HUES6 (cell line): ENCODE data around the gene DYNC1I2.

Source experiments
- H3K27ac ChIP-seq: 2 replicates; pipeline ENCODE4 v1.7.0; 2013; ENCODE audit warnings: low read depth, mild to moderate bottlenecking, low read length, inconsistent platforms
- H3K27me3 ChIP-seq: 2 replicates; pipeline ENCODE4 v1.6.1; 2013; ENCODE audit warnings: low read length; ENCODE audit not compliant: control insufficient read depth, insufficient read depth
- H3K36me3 ChIP-seq: 2 replicates; pipeline ENCODE4 v1.6.1; 2013; ENCODE audit warnings: low read length; ENCODE audit not compliant: control insufficient read depth, insufficient read depth
- H3K4me1 ChIP-seq: 2 replicates; pipeline ENCODE4 v1.6.1; 2013; ENCODE audit warnings: low read length; ENCODE audit not compliant: control insufficient read depth, insufficient read depth
- H3K4me3 ChIP-seq: 2 replicates; pipeline ENCODE4 v1.5.1; 2013; ENCODE audit warnings: low read depth, low read length
- H3K9ac ChIP-seq: one replicate; pipeline ENCODE4 v1.6.1; 2013; ENCODE audit warnings: mild to moderate bottlenecking, low read length
- H3K9me3 ChIP-seq: 2 replicates; pipeline ENCODE4 v1.6.1; 2013; ENCODE audit warnings: low read depth, low read length; ENCODE audit not compliant: control insufficient read depth, insufficient read depth

The DYNC1I2 gene

DNA sequence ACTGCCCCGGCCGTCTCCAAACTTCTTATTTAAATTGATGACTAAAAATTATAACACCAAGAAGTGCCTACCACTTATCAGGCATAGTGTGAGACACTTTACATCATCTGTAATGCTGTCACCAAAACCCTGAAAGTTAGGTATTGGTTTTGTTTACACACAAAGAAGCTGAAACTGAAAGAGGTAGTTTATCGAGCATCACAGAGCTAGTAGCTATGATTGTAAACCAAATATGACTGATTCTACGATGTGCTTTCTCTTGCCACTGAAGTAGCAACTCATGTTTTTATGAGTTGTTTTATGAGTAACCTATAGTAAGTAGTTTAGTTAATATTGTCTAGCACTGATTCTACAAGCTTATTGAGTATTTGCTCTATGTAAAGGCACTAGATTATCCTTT, 31.5 kb downstream of the DYNC1I2 start:
- Histone ChIP-seq H3K4me3 (no peak overlapping the region), H3K9me3 (no peaks in the 10 kb centered on the region), H3K4me1 (no peaks in the 10 kb centered on the region), H3K9ac (no peak overlapping the region), H3K27ac (no peak overlapping the region), H3K36me3 (peaks cover 34% of the 10 kb centered on the region), H3K27me3 (no peaks in the 10 kb centered on the region)

DNA sequence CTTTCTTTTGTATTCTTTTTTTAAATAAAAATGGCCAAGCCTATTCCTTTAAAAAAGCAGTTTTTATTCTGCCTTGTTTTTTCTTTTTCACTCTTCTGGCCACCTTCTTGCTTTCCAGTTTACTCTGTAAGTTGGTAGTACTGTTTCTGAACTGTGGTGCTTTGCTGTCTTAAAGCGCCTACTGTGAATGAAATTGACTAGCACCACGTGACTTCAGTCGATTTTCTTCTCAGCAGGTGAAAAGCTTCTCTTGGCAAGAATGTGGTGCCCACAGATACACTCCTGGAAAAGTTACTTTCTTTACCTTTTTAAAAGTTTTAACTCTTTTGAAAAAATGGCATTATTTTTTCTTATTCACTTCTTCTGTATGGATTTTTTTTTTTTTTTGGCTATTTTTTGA, 32.4 kb downstream of the DYNC1I2 start:
- H3K4me1 ChIP-seq = peaks cover 3% of the 10 kb centered on the region; the same call in 1 of the 2 replicates
- no peak overlapping the region for H3K9ac ChIP-seq
- H3K4me3 ChIP-seq = no peak overlapping the region
- H3K27ac ChIP-seq = no peak overlapping the region
- no peaks in the 10 kb centered on the region for H3K27me3 ChIP-seq
- peaks cover 37% of the 10 kb centered on the region for H3K36me3 ChIP-seq
- H3K9me3 ChIP-seq = no peaks in the 10 kb centered on the region

DNA sequence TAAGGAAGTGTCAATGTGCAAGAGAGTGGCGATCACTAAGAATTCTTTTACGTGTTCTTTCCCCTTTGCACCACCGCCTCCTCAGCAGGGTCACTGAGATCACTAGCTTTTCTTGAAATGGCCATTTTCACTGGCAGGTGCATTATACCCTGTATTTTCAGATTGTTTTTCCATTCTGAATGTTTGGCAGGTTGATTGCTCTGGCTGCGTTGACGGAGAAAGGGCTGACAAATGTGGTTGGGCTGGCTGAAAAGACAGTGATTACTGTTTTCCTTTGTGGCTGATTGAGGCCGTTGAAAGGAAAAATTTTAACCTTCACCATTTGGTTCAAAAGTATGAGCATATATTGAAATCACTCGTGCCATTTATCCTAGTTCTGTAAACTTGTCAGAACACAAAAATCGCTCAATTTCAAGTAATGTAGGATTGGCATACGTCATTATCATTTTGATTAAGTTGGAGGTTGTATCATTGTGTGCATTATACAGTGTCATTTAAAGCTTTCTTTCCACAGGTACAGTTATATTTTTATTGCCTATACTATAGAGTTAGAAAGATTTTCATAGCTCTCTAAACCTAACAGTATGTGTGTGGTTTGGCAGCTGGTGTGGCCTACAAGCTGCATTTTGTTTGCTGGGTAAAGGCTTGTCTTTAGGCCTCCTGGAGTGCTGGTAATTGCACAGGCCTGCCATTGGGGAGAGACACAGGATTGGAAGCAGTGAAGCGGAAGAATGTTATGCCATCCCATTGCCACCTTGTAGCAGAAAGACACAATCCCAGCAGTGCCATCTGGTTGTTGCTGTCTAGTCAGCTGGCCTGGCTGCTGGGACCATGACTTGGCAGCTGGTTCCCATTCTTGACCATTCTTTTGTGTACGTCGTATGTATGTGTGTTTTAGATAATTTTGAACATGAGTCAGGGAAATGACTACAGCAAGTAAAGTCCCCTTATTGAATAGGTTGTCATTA, 36.7 kb downstream of the DYNC1I2 start:
- Histone ChIP-seq H3K4me1 (peaks cover 3% of the 10 kb centered on the region; the same call in 1 of the 2 replicates), H3K4me3 (no peak overlapping the region), H3K27me3 (no peaks in the 10 kb centered on the region), H3K9ac (no peak overlapping the region), H3K36me3 (peaks cover 31% of the 10 kb centered on the region), H3K9me3 (no peaks in the 10 kb centered on the region), H3K27ac (no peak overlapping the region)

DNA sequence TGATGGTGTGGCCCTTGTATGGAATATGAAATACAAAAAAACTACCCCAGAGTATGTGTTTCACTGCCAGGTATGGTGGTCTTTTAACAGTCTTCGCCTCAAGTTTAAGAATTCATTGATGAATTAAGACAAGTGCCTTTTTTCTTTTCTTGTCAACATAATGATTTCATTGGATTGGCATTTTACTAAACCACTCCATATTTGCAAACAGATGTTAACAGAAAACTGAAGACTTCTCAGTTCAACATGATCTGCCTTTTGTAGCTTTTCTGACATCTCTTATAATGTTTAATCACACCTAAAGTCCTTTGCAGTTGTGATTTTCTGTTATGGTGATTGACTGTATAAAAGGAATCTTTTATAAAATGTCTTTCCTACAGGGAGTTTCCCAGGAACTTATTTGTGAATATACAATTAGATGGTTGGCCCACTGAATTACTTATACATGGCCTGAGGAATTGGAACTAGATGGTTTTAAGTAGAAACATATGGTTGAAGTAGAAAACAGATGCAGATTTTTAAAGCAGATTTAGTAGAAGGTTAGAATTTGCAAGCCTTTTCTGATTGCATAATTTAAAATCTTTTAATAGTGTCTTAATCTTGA, 39.7 kb downstream of the DYNC1I2 start:
- no peaks in the 10 kb centered on the region for H3K27me3 ChIP-seq
- no peak overlapping the region for H3K4me3 ChIP-seq
- H3K27ac ChIP-seq = no peak overlapping the region
- peaks cover 3% of the 10 kb centered on the region; the same call in 1 of the 2 replicates for H3K4me1 ChIP-seq
- H3K9me3 ChIP-seq = no peaks in the 10 kb centered on the region
- H3K9ac ChIP-seq = no peak overlapping the region
- H3K36me3 ChIP-seq = peaks cover 56% of the 10 kb centered on the region

DNA sequence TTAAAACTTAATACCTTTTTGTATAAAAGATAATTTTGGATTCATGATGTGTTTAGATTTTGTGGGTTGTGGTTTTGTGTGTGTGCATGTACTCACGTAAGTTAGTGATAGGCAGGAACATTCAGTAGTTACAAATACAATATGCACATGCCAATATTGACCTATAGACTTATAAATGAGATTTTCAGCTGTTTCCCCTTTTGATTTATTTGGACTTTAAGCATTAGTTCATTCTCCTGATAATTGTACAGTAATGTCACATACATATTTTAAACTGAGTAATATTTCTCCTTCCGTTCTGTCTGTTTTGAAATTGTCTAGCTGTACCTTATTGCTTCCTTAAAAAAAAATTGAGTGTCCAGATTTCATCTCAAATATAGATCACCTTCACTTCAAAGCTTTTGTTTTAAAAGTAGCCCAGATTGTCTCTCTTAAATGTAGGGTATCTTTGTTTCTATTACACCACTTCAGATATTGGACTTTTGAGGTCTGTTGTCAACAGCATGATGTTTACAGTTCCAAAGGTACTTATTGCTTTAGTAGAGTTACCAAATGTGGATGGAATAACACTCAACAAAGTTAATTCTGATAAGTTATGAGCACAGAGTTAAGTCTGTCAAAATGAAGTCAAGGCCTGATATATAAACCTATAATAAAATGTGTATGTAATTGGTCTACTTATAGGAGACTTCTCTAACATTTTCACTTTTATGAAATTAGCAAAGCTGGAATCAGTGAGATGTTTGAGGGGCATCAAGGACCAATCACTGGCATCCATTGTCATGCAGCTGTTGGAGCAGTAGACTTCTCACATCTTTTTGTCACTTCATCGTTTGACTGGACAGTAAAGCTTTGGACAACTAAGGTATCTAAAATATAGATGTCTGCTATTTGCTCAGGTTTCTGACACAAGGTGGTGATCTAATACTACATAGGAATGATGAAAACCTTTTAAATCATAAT, 42.0 kb downstream of the DYNC1I2 start:
- Histone ChIP-seq H3K9ac (no peak overlapping the region), H3K9me3 (no peaks in the 10 kb centered on the region), H3K27me3 (no peaks in the 10 kb centered on the region), H3K27ac (no peak overlapping the region), H3K4me1 (no peaks in the 10 kb centered on the region), H3K36me3 (peaks cover 70% of the 10 kb centered on the region), H3K4me3 (no peak overlapping the region)

DNA sequence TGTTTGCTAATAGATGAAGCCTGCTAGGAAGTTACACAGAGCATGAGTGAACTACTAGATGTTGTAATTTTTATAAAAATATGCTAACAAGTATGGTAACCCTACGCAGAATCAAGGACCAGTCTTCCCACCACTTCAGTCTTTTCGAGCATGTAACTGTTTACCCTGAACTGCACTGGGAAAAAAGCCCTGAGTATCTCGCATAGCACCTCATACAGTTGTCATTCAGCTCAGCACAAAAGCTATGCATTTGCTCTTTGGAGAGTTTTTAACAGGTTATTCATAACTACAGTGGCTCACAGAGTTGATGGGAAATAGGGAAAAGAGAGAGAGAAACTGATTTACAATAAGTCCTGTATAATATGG, 42.7 kb downstream of the DYNC1I2 start:
- Histone ChIP-seq H3K9me3 (no peaks in the 10 kb centered on the region), H3K27me3 (no peaks in the 10 kb centered on the region), H3K4me1 (no peaks in the 10 kb centered on the region), H3K36me3 (peaks cover 73% of the 10 kb centered on the region), H3K9ac (no peak overlapping the region), H3K27ac (no peak overlapping the region), H3K4me3 (no peak overlapping the region)

DNA sequence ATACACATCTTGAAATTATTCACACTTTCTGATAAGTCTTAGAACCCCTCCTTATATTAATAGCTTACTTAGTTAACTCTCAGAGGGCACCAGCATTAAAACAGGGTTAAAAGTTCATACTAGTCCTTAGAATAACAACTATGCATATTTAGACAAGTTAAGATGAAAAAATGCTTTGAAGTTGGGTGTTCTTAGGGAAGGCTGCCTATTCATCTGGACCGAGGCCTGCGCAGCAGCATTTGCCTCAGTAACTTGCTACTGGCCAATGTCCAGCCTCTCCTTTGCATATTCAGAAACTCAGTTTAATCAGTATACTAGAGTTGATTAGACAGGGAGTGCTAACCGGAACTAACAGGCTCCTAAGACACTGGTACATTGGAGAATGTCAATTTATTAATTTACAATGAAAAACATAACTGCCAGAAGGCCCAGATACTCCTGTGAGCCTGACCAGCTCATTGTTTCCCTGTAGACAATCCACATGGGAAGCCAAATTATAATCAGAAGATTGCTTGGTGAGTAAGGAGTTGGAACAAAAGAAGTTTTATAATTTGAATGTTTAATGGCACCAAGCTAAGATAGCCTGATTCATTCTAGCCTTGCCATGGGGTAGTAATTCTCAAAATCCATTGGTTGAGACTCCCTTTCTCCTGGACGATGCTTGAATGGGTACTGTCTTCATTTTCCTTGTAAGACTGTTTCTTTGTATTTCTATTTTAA, 48.9 kb downstream of the DYNC1I2 start:
- H3K27me3 ChIP-seq = no peaks in the 10 kb centered on the region
- no peaks in the 10 kb centered on the region for H3K9me3 ChIP-seq
- H3K4me3 ChIP-seq = no peak overlapping the region
- H3K4me1 ChIP-seq = no peaks in the 10 kb centered on the region
- H3K9ac ChIP-seq = no peak overlapping the region
- H3K36me3 ChIP-seq = peaks cover 70% of the 10 kb centered on the region
- no peak overlapping the region for H3K27ac ChIP-seq

DNA sequence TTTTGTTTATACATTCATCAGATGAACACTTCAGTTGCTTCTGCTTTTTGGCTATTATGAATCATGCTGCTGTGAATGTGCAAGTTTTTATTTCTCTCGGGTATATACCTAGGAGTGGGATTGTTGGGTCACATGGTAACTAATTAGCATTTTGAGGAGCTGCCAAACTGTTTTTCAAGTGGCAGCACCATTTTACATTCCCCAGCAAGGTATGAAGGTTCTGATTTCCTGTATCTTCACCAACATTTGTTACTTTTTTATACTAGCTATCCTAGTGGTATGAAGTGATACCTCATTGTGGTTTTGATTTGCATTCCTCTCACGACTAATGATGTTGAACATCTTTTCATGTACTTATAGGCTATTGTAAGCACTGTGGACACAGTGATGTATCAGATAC, 53.9 kb downstream of the DYNC1I2 start:
- no peaks in the 10 kb centered on the region for H3K27me3 ChIP-seq
- peaks cover 70% of the 10 kb centered on the region for H3K36me3 ChIP-seq
- H3K4me1 ChIP-seq = no peaks in the 10 kb centered on the region
- no peak overlapping the region for H3K27ac ChIP-seq
- no peak overlapping the region for H3K9ac ChIP-seq
- H3K9me3 ChIP-seq = no peaks in the 10 kb centered on the region
- H3K4me3 ChIP-seq = no peak overlapping the region

DNA sequence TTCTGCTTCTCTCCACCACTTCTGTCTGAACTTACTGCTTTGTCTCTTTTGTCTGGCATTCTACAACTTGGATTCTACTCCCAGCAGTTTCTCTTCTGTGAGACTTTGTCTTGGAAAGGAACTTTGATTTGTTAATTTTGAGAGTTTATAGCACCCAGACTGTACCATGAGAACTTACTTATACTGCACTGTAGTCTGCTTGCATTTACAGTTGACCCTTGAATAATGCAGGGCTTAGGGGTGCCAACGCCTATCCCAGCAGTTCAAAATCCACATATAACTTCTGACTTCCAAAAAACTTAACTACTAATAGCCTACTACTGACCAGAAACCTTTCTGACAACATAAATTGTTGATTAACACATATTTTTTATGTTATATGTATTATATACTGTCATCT, 55.5 kb downstream of the DYNC1I2 start:
- Histone ChIP-seq H3K9ac (no peak overlapping the region), H3K9me3 (no peaks in the 10 kb centered on the region), H3K36me3 (peaks cover 69% of the 10 kb centered on the region), H3K27ac (no peak overlapping the region), H3K27me3 (no peaks in the 10 kb centered on the region), H3K4me1 (no peaks in the 10 kb centered on the region), H3K4me3 (no peak overlapping the region)

DNA sequence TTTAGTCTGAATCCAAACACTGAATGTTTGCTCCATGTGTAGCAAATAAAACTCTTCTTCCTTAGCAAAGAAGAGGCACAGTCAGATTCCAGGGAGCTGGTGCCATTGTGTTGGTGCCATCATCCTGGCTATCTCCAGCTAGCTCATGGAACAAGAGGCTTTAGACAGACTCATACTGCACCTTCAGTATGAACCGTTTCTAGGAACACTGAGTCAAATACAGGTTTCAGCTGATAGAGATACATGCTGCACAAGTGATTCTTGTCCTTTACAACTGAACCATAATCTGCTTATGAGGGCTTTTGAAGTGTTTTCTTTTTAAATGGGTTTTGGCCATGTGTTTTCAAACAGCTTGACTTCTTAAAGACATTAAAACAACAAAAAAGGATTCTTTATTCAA, 57.9 kb downstream of the DYNC1I2 start:
- no peak overlapping the region for H3K4me3 ChIP-seq
- no peak overlapping the region for H3K27ac ChIP-seq
- no peaks in the 10 kb centered on the region for H3K9me3 ChIP-seq
- no peaks in the 10 kb centered on the region for H3K4me1 ChIP-seq
- H3K27me3 ChIP-seq = no peaks in the 10 kb centered on the region
- H3K9ac ChIP-seq = no peak overlapping the region
- H3K36me3 ChIP-seq = peaks cover 72% of the 10 kb centered on the region
